Measurements from ENCODE around the gene CPED1. TPM values are rescaled to one million over a fixed set of nuclear protein-coding genes. Genes with fewer than 3 reads are reported as not detected.

The CPED1 gene
- total and polyA plus RNA-seq, 2 experiments from 2014 or later: 0.17 to 0.47 TPM

- no peak for TF ChIP-seq ETS1 (IDR thresholded peaks at IDR 0.05)
- no peak for TF ChIP-seq ZNF462 (CRISPR knock-in tag; IDR thresholded peaks at IDR 0.05)
- no peak for TF ChIP-seq CREB1 (CRISPR knock-in tag; IDR thresholded peaks at IDR 0.05; ENCODE audit: low read depth)
- TF ChIP-seq EZH2phosphoT487 (IDR thresholded peaks at IDR 0.05; ENCODE audit: unreplicated experiment): no peak
Observed at GRCh38 chr7:120998996-120999565, 10.6 kb downstream of the CPED1 start (continued).

- peaks cover 7% of the 10 kb centered on the region for H3K4me1 Mint-ChIP-seq
- ATAC-seq (no peak), DNase-seq (ENCODE audit: low spot score) (no peak)
- H3K27me3 ChIP-seq (ENCODE audit: insufficient read depth): no peaks in the 10 kb centered on the region
- H3K4me3 ChIP-seq: no peak overlapping the region
- H3K79me2 ChIP-seq (replicated peaks; ENCODE audit: insufficient read depth): no peaks in the 10 kb centered on the region
- no peaks in the 10 kb centered on the region for H4K20me1 ChIP-seq (replicated peaks; ENCODE audit: insufficient read depth)
- H3K36me3 ChIP-seq (ENCODE audit: insufficient read depth): no peaks in the 10 kb centered on the region
- no peak overlapping the region for H3K4me3 Mint-ChIP-seq
- H3K9me3 Mint-ChIP-seq: no peaks in the 10 kb centered on the region; the same call in 2 of the 3 replicates
- H3K4me1 ChIP-seq (ENCODE audit: insufficient read depth): no peaks in the 10 kb centered on the region
- no peak overlapping the region for H3K27ac ChIP-seq (ENCODE audit: low read depth)
- H3K27ac Mint-ChIP-seq: no peak overlapping the region
- H3K27me3 Mint-ChIP-seq (ENCODE audit: insufficient read depth, low read depth, poor library complexity): peaks cover 1% of the 10 kb centered on the region
- no peaks in the 10 kb centered on the region for H3F3A ChIP-seq (replicated peaks; ENCODE audit: low read depth)
- H3K4me2 ChIP-seq: no peak overlapping the region
- H3K9me2 ChIP-seq (ENCODE audit: insufficient read depth): no peaks in the 10 kb centered on the region
- no peaks in the 10 kb centered on the region for H3K36me3 Mint-ChIP-seq (ENCODE audit: low read depth)
- no peak overlapping the region for H2AFZ ChIP-seq
- TF ChIP-seq EZH2 (IDR thresholded peaks at IDR 0.05; ENCODE audit: low read depth, unreplicated experiment) (no peak), EZH2phosphoT487 (IDR thresholded peaks at IDR 0.05; ENCODE audit: unreplicated experiment) (no peak), ZNF462 (CRISPR knock-in tag; IDR thresholded peaks at IDR 0.05) (no peak), JUNB (IDR thresholded peaks at IDR 0.05; ENCODE audit: unreplicated experiment) (no peak)
Observed at GRCh38 chr7:121000081-121000983, 11.8 kb downstream of the CPED1 start.

All from GM23338 (cell line).